Chondrocyte (in vitro differentiated cells): ENCODE data around the gene TUBB. TPM values are rescaled to one million over a fixed set of nuclear protein-coding genes. Genes with fewer than 3 reads are reported as not detected.

Experiments used
- DNase-seq: peaks from one replicate; pipeline ENCODE4 v3.0.0; 2021; ENCODE audit warnings: mixed read lengths, low spot score
- H3K27ac Mint-ChIP-seq: one replicate; pipeline ENCODE4 v1.8.0; 2021; ENCODE audit warnings: mild to moderate bottlenecking, moderate library complexity, mixed read lengths; ENCODE audit not compliant: unreplicated experiment
- H3K27me3 Mint-ChIP-seq: 2 replicates; pipeline ENCODE4 v1.8.0; 2021; ENCODE audit warnings: low read depth, mixed read lengths
- H3K36me3 Mint-ChIP-seq: 2 replicates; pipeline ENCODE4 v1.8.0; 2021; ENCODE audit warnings: low read depth, mixed read lengths
- H3K4me1 Mint-ChIP-seq: 2 replicates; pipeline ENCODE4 v1.8.0; 2021; ENCODE audit warnings: low read depth, mild to moderate bottlenecking, mixed read lengths
- H3K4me3 Mint-ChIP-seq: one replicate; pipeline ENCODE4 v1.8.0; 2021; ENCODE audit warnings: mild to moderate bottlenecking, moderate library complexity, mixed read lengths; ENCODE audit not compliant: unreplicated experiment
- H3K9me3 Mint-ChIP-seq: 2 replicates; pipeline ENCODE4 v1.8.0; 2021; ENCODE audit warnings: low read depth, mixed read lengths
- CTCF ChIP-seq: fragments of 200-600 bp; sonication (generic); IDR thresholded peaks from 2 replicates; pipeline ENCODE4 v1.5.0; 2021; ENCODE audit warnings: antibody characterized with exemption, mild to moderate bottlenecking, moderate library complexity
- total RNA-seq: library from RNA; stranded (reverse); gene quantifications from 3 replicates; pipeline ENCODE4 v1.2.1, GENCODE V29; 2021

Gene TUBB
- total RNA-seq, 1 donor from 2014 or later: 681 TPM

GRCh38 chr6:30735668-30736314 lies 15.6 kb downstream of the TUBB start:
- DNase-seq: no peak
- Mint-ChIP-seq H3K4me1 (peaks cover 32% of the 10 kb centered on the region), H3K36me3 (peaks cover 32% of the 10 kb centered on the region), H3K9me3 (no peaks in the 10 kb centered on the region), H3K27ac (no peak overlapping the region), H3K27me3 (no peaks in the 10 kb centered on the region), H3K4me3 (no peak overlapping the region)
- TF ChIP-seq CTCF: no peak

GRCh38 chr6:30738532-30738931 lies 18.4 kb downstream of the TUBB start:
- Mint-ChIP-seq H3K36me3 (peaks cover 35% of the 10 kb centered on the region), H3K27ac (no peak overlapping the region), H3K27me3 (no peaks in the 10 kb centered on the region), H3K4me1 (peaks cover 44% of the 10 kb centered on the region), H3K9me3 (no peaks in the 10 kb centered on the region), H3K4me3 (no peak overlapping the region)
- DNase-seq: no peak
- TF ChIP-seq CTCF: no peak

GRCh38 chr6:30740540-30740870 lies 20.4 kb downstream of the TUBB start:
- no peak overlapping the region for H3K4me3 Mint-ChIP-seq
- peaks cover 54% of the 10 kb centered on the region for H3K4me1 Mint-ChIP-seq

DNA sequence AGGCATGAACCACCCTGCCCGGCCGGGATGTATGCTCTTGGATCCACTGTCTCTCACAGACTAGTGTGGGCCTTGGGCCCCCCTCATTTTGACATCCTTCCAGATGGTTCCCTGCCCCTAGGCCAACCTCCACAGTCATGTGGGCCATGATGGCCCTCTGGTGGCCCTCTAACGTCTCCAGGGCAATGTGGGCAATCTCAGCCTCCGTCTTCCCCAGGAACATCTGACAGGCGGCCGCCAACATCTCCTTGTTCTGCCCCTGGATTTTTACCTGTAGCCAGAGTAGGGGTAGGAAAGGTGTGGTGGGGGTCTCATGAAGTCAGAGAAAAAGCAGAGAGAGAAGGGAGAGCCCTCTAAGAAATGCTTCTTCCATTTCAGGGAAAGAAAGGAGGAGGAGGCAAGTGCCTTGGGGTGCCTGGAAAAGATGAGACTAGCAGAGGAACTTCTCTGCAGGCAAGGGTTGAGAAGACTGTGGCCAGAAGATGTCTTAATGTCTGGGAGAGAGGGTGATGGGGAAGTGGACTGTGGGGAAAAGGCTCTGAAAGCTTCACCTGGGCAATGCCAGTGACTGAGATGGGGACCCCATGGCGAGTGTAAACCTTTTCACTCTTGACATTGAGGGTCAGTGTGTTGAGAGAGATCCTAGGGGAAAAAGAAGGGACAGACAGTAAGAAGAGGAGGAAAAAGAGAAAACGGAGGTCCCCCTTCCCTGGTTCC lies 21.1 kb downstream of the TUBB start:
- H3K36me3 Mint-ChIP-seq: peaks cover 30% of the 10 kb centered on the region

More at GRCh38 chr6:30740540-30740870, 20.4 kb downstream of the TUBB start:
- H3K9me3 Mint-ChIP-seq: no peaks in the 10 kb centered on the region
- no peak for DNase-seq
- TF ChIP-seq CTCF: no peak
- H3K36me3 Mint-ChIP-seq: peaks cover 35% of the 10 kb centered on the region
- H3K27ac Mint-ChIP-seq: peak overlapping the region; percentile 93
- H3K27me3 Mint-ChIP-seq: no peaks in the 10 kb centered on the region

More for the DNA sequence above, 21.1 kb downstream of the TUBB start:
- H3K9me3 Mint-ChIP-seq: no peaks in the 10 kb centered on the region
- H3K27ac Mint-ChIP-seq: peak overlapping the region; percentile 93
- peaks cover 54% of the 10 kb centered on the region for H3K4me1 Mint-ChIP-seq
- H3K27me3 Mint-ChIP-seq: no peaks in the 10 kb centered on the region
- no peak for DNase-seq
- peak overlapping the region; percentile 93 for H3K4me3 Mint-ChIP-seq
- no peak for TF ChIP-seq CTCF
